Glutamatergic neuron (in vitro differentiated cells): ENCODE results near the gene SMAD6. TPM values are rescaled to one million over a fixed set of nuclear protein-coding genes. Genes with fewer than 3 reads are reported as not detected.

Experiments used
- DNase-seq: peaks from one replicate; pipeline ENCODE4 v3.0.0; 2022
- H3K27ac Mint-ChIP-seq: one replicate; pipeline ENCODE4 v1.8.0; 2020; ENCODE audit warnings: mild to moderate bottlenecking, mixed read lengths, inconsistent platforms; ENCODE audit not compliant: unreplicated experiment
- H3K27me3 Mint-ChIP-seq: one replicate; pipeline ENCODE4 v1.8.0; 2020; ENCODE audit warnings: mild to moderate bottlenecking, moderate library complexity, mixed read lengths, inconsistent platforms; ENCODE audit not compliant: unreplicated experiment
- H3K36me3 Mint-ChIP-seq: one replicate; pipeline ENCODE4 v1.8.0; 2020; ENCODE audit warnings: mild to moderate bottlenecking, mixed read lengths, inconsistent platforms; ENCODE audit not compliant: unreplicated experiment
- H3K4me1 Mint-ChIP-seq: one replicate; pipeline ENCODE4 v1.8.0; 2020; ENCODE audit warnings: mild to moderate bottlenecking, low read depth, mixed read lengths, inconsistent platforms; ENCODE audit not compliant: unreplicated experiment
- H3K4me3 Mint-ChIP-seq: one replicate; pipeline ENCODE4 v1.8.0; 2020; ENCODE audit warnings: mild to moderate bottlenecking, mixed read lengths, inconsistent platforms; ENCODE audit not compliant: unreplicated experiment
- H3K9me3 Mint-ChIP-seq: one replicate; pipeline ENCODE4 v1.8.0; 2020; ENCODE audit warnings: mild to moderate bottlenecking, moderate library complexity, mixed read lengths, inconsistent platforms; ENCODE audit not compliant: unreplicated experiment
- total RNA-seq: library from RNA; stranded (reverse); fragmentation: NEBNext Ultra II Directional; extraction: Animal tissue kit (Norgen Biotek cat#: 25700); gene quantifications from one replicate; pipeline ENCODE4 v1.2.1, GENCODE V29; 2021; ENCODE audit not compliant: unreplicated experiment
- TF ChIP-seq, protein P1 (sequence below): fragments of 200-600 bp; sonication (generic); IDR thresholded peaks from one replicate; pipeline ENCODE4 v1.5.0; 2021; ENCODE audit not compliant: partially characterized antibody, unreplicated experiment

Gene SMAD6
- total RNA-seq, 1 donor from 2014 or later, result 0.83 TPM

DNA sequence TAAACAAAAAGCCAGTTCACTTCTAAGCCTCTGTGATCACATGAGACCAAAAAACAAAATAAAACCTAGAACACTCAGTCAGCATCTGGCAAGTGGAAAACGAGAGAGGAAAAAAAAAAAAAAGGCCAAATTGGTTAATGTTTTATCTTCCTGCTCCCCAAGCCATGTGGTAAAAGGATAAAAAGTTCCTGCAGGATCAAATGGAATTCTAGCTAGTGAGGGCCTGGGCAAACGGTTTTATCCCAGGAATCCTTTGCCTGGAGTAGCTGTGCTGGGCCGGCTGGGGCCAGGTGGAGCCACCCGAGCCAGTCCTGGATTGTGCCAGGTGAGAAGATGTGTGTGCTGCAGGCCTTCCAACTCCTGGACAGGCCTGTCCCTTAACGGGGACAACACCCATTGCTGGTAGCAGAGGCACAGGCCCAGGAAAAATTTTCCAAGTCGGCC, 13.2 kb downstream of the SMAD6 start:
- H3K4me3 Mint-ChIP-seq, result no peak overlapping the region
- no peaks in the 10 kb centered on the region for H3K36me3 Mint-ChIP-seq
- no peak for DNase-seq
- TF ChIP-seq, protein P1, sequence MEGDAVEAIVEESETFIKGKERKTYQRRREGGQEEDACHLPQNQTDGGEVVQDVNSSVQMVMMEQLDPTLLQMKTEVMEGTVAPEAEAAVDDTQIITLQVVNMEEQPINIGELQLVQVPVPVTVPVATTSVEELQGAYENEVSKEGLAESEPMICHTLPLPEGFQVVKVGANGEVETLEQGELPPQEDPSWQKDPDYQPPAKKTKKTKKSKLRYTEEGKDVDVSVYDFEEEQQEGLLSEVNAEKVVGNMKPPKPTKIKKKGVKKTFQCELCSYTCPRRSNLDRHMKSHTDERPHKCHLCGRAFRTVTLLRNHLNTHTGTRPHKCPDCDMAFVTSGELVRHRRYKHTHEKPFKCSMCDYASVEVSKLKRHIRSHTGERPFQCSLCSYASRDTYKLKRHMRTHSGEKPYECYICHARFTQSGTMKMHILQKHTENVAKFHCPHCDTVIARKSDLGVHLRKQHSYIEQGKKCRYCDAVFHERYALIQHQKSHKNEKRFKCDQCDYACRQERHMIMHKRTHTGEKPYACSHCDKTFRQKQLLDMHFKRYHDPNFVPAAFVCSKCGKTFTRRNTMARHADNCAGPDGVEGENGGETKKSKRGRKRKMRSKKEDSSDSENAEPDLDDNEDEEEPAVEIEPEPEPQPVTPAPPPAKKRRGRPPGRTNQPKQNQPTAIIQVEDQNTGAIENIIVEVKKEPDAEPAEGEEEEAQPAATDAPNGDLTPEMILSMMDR, result no peak
- peaks cover 2% of the 10 kb centered on the region for H3K9me3 Mint-ChIP-seq
- H3K27ac Mint-ChIP-seq, result peak overlapping the region; percentile 39
- no peaks in the 10 kb centered on the region for H3K4me1 Mint-ChIP-seq
- H3K27me3 Mint-ChIP-seq, result peaks cover 5% of the 10 kb centered on the region

DNA sequence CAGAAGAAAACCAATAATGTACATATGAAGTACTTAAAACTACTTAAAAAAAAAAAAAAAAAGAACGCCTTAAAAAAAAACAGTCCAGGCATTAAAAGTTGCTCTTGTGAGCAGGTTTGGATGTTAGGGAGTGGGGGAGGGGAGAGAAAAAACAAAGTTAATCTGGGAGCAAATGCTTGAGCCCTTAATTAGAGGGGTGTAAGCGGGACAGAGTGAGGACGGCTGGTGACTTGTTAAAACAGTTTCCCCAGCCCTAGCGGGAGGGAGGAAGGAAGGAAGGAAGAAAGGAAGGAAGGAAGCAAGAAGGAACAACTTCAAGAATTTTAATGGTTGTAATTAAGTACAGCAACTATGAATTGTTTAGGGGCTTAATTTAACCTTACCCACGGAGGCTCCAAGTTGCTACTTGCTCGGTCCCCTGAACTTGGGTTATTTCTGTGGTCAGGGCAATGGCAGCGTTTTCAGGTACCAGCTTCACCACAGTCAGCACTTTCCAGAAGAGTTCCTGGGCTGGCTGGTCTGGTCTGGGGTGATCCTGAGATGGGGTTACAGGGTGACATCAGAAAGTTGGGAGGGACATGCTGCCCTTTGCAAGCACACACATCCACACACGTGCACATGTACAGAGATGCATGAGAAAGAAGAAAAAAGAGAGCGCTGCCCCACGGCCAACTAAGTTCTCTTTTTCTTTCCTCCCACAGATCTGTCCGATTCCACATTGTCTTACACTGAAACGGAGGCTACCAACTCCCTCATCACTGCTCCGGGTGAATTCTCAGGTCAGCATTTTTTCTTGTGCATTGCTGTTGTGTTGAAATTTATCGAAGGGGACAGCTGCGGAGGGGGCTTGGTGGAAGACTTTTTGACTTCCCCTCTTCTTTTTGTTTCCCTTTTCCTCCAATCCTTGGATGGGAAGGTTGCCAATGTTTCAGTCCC, 14.0 kb downstream of the SMAD6 start:
- H3K27me3 Mint-ChIP-seq, result peaks cover 5% of the 10 kb centered on the region
- no peak overlapping the region for H3K4me3 Mint-ChIP-seq
- peaks cover 2% of the 10 kb centered on the region for H3K9me3 Mint-ChIP-seq
- no peaks in the 10 kb centered on the region for H3K4me1 Mint-ChIP-seq
- H3K36me3 Mint-ChIP-seq, result no peaks in the 10 kb centered on the region
- no peak for DNase-seq
- TF ChIP-seq, protein P1, result no peak
- no peak overlapping the region for H3K27ac Mint-ChIP-seq

DNA sequence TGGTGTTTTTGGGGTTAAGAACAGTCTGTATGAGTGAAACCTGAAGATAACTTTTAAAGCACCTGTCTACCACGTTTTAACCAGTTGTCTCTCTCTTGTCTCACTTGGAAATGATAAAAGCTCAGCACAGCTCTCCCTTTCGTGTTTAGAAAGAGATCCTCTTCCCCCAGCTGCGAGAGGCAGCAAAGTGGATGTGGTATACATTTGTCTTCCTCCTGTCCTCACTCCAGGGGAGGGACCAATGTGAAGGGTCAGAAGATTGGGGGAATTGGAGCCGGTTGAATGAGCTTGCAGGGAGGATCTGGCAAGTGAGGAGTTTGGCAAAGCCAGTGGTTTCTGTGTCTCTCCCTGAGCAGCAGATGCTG, 14.6 kb downstream of the SMAD6 start:
- DNase-seq, result no peak
- H3K36me3 Mint-ChIP-seq, result no peaks in the 10 kb centered on the region
- H3K4me3 Mint-ChIP-seq, result no peak overlapping the region
- TF ChIP-seq, protein P1, result no peak
- no peaks in the 10 kb centered on the region for H3K4me1 Mint-ChIP-seq
- peaks cover 4% of the 10 kb centered on the region for H3K9me3 Mint-ChIP-seq
- H3K27me3 Mint-ChIP-seq, result peaks cover 5% of the 10 kb centered on the region
- no peak overlapping the region for H3K27ac Mint-ChIP-seq

DNA sequence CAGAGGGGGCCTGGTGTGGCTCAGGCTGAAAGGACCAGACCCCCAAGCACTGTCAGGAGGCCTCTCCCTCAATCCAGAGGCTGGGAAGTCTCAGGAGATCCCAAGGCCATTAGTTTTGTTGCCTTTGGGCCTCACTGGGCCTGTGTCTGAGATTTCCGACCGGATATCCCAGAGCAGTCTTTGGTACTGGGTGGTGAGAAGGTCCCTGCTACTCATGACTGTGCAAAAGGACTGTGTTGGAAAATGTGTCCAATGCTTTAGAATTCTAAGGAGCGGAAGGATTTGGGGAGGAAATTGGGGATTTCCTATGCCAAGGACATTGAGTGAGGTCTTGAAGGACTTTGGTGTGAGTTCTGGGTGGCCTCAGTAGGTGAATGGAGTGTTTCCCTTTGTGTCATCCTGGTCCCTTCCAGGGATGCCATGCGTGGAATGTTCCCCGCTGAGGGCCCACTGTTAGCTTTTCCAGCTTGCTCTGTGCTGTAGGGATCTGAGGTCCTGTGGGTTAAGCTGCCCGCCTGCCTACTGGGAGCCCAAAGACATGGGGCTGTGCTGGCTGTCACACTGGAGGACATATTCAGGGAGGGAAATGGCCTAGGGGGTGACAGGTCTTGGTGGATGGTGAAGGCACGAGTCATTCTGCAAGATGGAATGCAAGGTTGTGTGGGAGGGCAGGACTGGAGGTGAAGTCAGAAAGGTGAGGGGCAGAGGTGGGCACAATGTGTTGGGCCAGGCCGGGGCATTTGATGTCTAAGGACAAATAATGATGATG, 16.4 kb downstream of the SMAD6 start:
- H3K36me3 Mint-ChIP-seq, result no peaks in the 10 kb centered on the region
- peaks cover 4% of the 10 kb centered on the region for H3K9me3 Mint-ChIP-seq
- H3K27me3 Mint-ChIP-seq, result peaks cover 5% of the 10 kb centered on the region
- H3K4me1 Mint-ChIP-seq, result no peaks in the 10 kb centered on the region
- TF ChIP-seq, protein P1, result no peak
- no peak overlapping the region for H3K27ac Mint-ChIP-seq
- no peak overlapping the region for H3K4me3 Mint-ChIP-seq
- DNase-seq, result no peak
